HL-60/S4 treated with phorbol 12-myristate 13-acetate at 8.2 ng/mL for 4 days and 3 days (cell line): Measurements from ENCODE around the gene KCNA10.

Source experiments
- in situ Hi-C: fragments of 300-500 bp; cut with MboI; formaldehyde crosslinking; loops from 2 replicates; pipeline ENCODE4 v1.15.0; 2022; ENCODE audit warnings: low sequenced_read_pairs

KCNA10 gene

GRCh38 chr1:110519125-110519810, at the start of gene KCNA10:
Gene KCNA10, minus strand, starts transcription at chr1:110519175. Its CDS starts 388 bp downstream, at chr1:110518787.
- in situ Hi-C loops, result no loop called here

DNA sequence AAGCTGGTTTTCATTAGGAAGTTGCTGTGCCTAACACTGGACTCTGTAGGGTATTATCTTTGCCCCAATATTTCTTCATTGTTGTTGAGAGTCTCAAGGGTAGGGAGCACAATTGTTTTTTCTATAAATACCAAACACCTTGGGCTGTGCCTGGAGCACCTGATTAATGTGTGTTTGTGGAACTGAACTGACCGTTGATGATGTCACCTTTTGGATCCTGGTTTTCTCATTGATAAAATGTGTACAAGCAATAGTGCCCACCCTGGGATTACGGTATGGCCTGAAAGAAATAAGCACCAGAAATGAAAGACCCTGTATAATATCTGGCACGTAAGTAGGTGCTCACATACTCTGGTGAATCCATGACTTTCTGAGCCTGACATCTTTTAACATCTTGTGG, 47.9 kb upstream of the KCNA10 start:
- in situ Hi-C loops, result no loop called here

GRCh38 chr1:110565565-110565964, 46.6 kb upstream of the KCNA10 start:
- in situ Hi-C loops, result no loop called here

- in situ Hi-C loops, result no loop called here
Measured at GRCh38 chr1:110563089-110563488, 44.1 kb upstream of the KCNA10 start.

GRCh38 chr1:110561596-110561995, 42.6 kb upstream of the KCNA10 start:
- in situ Hi-C loops, result no loop called here

GRCh38 chr1:110559157-110559556, 40.2 kb upstream of the KCNA10 start:
- in situ Hi-C loops, result no loop called here

DNA sequence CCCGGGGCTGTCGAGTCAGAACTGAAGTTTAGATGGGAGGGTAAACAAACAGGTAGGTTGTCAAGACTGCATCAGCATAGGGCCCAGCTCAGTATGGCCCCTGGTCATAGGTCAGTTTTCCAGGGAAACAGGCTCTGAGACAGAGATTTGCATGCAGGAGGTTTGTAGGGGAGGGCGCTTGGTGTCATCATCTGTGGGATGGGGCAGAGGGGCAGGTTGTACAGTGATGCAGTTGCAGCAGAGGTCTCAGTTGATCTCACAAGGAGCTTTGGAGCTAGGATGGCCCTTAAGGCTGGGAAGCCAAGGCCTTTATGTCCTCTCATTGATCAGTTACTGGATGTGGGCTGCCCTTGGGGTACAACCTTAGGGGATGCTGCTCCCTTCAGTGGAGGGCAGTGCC, 38.5 kb upstream of the KCNA10 start:
- in situ Hi-C loops, result no loop called here

- in situ Hi-C loops, result no loop called here
Measured at GRCh38 chr1:110556471-110556807, 37.5 kb upstream of the KCNA10 start.

DNA sequence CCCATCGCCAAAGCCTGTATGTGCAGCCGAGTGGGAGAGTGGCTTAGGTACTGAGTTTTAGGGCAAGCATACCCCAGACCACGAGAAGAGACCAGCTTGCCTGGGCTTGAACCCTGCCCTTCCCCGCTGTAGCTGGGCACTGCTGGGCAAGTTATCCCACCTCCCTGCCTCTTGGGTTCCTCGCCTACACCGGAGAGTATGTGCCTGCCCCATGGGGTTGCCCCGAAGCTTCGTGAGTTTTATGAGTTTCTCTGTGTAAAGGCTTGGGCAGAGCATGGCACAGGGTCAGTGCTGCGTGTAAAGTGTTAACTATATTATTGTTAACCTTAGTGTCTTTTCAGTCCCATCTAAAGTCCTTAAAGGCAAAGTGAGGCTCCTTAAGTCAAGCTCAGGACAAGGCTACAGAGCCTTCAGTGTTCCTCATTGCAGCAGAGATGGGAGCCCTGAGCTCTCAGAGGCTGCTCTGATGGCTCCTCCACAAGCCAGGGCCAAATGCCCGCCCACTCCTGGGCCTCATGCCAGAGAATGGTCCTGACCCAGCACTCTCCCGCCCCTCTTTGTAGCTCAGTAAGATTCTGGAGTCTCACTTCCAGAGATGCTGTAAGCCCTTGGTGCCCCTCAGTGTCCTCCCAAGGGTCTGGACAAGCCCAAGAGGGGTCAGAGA, 37.0 kb upstream of the KCNA10 start:
- in situ Hi-C loops, result no loop called here

GRCh38 chr1:110554871-110555801, 36.2 kb upstream of the KCNA10 start:
- in situ Hi-C loops, result no loop called here

GRCh38 chr1:110551278-110551809, 32.4 kb upstream of the KCNA10 start:
- in situ Hi-C loops, result no loop called here

- in situ Hi-C loops, result no loop called here
Measured at GRCh38 chr1:110549831-110550230, 30.9 kb upstream of the KCNA10 start.

DNA sequence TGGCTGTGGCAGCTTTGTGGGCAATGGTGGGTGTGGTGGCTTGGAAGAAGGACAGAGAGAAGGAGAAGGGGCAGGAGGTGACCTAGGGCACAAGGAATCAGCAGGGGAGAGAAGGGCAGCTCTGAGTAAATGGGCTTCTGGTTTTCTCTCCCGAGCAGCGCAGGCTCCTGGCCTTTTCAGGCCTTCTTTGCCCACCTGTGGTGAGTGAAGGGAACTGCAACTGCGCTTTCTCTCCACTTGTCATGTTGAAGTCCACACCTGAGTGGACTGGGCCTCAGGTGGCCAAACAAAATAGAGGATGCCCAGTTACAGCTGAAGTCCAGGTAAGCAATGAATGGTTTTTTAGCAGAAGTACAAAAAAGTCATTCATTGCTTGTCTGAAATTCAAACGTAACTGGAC, 29.4 kb upstream of the KCNA10 start:
- in situ Hi-C loops, result no loop called here

GRCh38 chr1:110547017-110547416, 28.0 kb upstream of the KCNA10 start:
- in situ Hi-C loops, result no loop called here

- in situ Hi-C loops, result no loop called here
Measured at GRCh38 chr1:110545492-110545891, 26.5 kb upstream of the KCNA10 start.

GRCh38 chr1:110544753-110545152, 25.8 kb upstream of the KCNA10 start:
- in situ Hi-C loops, result no loop called here

GRCh38 chr1:110542725-110543124, 23.8 kb upstream of the KCNA10 start:
- in situ Hi-C loops, result no loop called here

GRCh38 chr1:110541906-110542395, 23.0 kb upstream of the KCNA10 start:
- in situ Hi-C loops, result no loop called here

GRCh38 chr1:110540891-110541685, 22.1 kb upstream of the KCNA10 start:
- in situ Hi-C loops, result no loop called here

GRCh38 chr1:110538921-110539320, 19.9 kb upstream of the KCNA10 start:
- in situ Hi-C loops, result no loop called here
